ENCODE results near the gene TUBG2. TPM values are rescaled to one million over a fixed set of nuclear protein-coding genes. Genes with fewer than 3 reads are reported as not detected.

Gene TUBG2
- total and polyA plus RNA-seq, 2 of the 8 experiments (the other 6 are each of a cell fraction or from before 2014, with no cell fraction given): 14.8 to 16.6 TPM

- no peak for TF ChIP-seq HDAC6 (IDR thresholded peaks at IDR 0.05; ENCODE audit: low read depth, low read length)
- no peak for TF ChIP-seq E2F6 (IDR thresholded peaks at IDR 0.05)
- no peak for TF ChIP-seq ATF3 (IDR thresholded peaks at IDR 0.05; ENCODE audit: insufficient read depth, low read depth, low read length)
- no peak for TF ChIP-seq ATF2 (IDR thresholded peaks at IDR 0.05; ENCODE audit: low read length)
- TF ChIP-seq POLR2AphosphoS5 (IDR thresholded peaks at IDR 0.05; ENCODE audit: low read depth, low read length): 0 out of 2 replicates have a peak, but pooled peaks have one; percentile 46
- TF ChIP-seq SIN3A (conservative IDR thresholded peaks at IDR 0.05 in 1 of 2, IDR thresholded peaks at IDR 0.05 in 1 of 2; ENCODE audit: low read depth in 1 of 2, low read length in 2 of 2): peak in 1 of 2 experiments; percentile 41; a peak in 1 of 4 replicates
Observed at GRCh38 chr17:42669977-42670788, 11.1 kb downstream of the TUBG2 start (continued).
